Smooth muscle cell (in vitro differentiated cells): Measurements from ENCODE around the gene PLAC9. TPM values are rescaled to one million over a fixed set of nuclear protein-coding genes. Genes with fewer than 3 reads are reported as not detected.

Experiments
- DNase-seq: peaks from one replicate; lab custom pipeline; 2025; ENCODE audit not compliant: unreplicated experiment; lab: John Stamatoyannopoulos, UW
- H2AFZ ChIP-seq: fragments of 200-600 bp; sonication (generic); 2 replicates; pipeline ENCODE4 v1.6.0; 2016; ENCODE audit warnings: antibody characterized with exemption, low read depth, mild to moderate bottlenecking
- H3F3A ChIP-seq: fragments of 200-600 bp; sonication (generic); 2 replicates; pipeline ENCODE4 v1.6.0; 2017; ENCODE audit warnings: antibody characterized with exemption, low read depth
- H3K27ac ChIP-seq: fragments of 200-600 bp; sonication (generic); 2 replicates; pipeline ENCODE4 v1.5.1; 2016; ENCODE audit warnings: low read depth, mild to moderate bottlenecking
- H3K27me3 ChIP-seq: fragments of 200-600 bp; sonication (generic); 2 replicates; pipeline ENCODE4 v1.6.1; 2016; ENCODE audit warnings: low read depth, mild to moderate bottlenecking
- H3K36me3 ChIP-seq: fragments of 200-600 bp; sonication (generic); 2 replicates; pipeline ENCODE4 v1.5.1; 2016; ENCODE audit warnings: low read depth
- H3K4me1 ChIP-seq: fragments of 200-600 bp; sonication (generic); 2 replicates; pipeline ENCODE4 v1.5.1; 2016; ENCODE audit warnings: low read depth
- H3K4me2 ChIP-seq: fragments of 200-600 bp; sonication (generic); 2 replicates; pipeline ENCODE4 v1.6.0; 2016; ENCODE audit warnings: mild to moderate bottlenecking
- H3K4me3 ChIP-seq: fragments of 200-600 bp; sonication (generic); 2 replicates; pipeline ENCODE4 v1.5.1; 2016; ENCODE audit warnings: mild to moderate bottlenecking
- H3K79me2 ChIP-seq: fragments of 200-600 bp; sonication (generic); 2 replicates; pipeline ENCODE4 v1.6.0; 2016; ENCODE audit warnings: low read depth, mild to moderate bottlenecking
- H3K9ac ChIP-seq: fragments of 200-600 bp; sonication (generic); 2 replicates; pipeline ENCODE4 v1.6.0; 2016; ENCODE audit warnings: low read depth
- H3K9me3 ChIP-seq: fragments of 200-600 bp; sonication (generic); replicated peaks from 2 replicates; pipeline ENCODE4 v1.5.1; 2016; ENCODE audit warnings: low read depth
- H4K20me1 ChIP-seq: fragments of 200-600 bp; sonication (generic); 2 replicates; pipeline ENCODE4 v1.6.0; 2016; ENCODE audit warnings: low read depth
- WGBS: methylation state at CpG from one replicate; pipeline ENCODE4 v1.1.7; 2016; ENCODE audit warnings: low lambda C conversion rate; 5-methylcytosine and 5-hydroxymethylcytosine counted together
- polyA plus RNA-seq: library from polyadenylated mRNA; unstranded; fragments of >200 nt; fragmentation: Nextera tagmentation; extraction: Ambion mirVana; gene quantifications from 2 replicates; pipeline ENCODE4 v1.2.1, GENCODE V29; 2016
- total RNA-seq: library from RNA; depleted of rRNA; stranded (reverse); fragments of >200 nt; gene quantifications from 2 replicates; pipeline ENCODE4 v1.2.3, GENCODE V29; 2014
- TF ChIP-seq, protein P1 (sequence below): fragments of 200-600 bp; sonication (generic); IDR thresholded peaks from 2 replicates; pipeline ENCODE4 v1.5.1; 2017; ENCODE audit warnings: borderline replicate concordance, mild to moderate bottlenecking, antibody characterized with exemption; ENCODE audit not compliant: insufficient read depth, poor library complexity, severe bottlenecking

Gene PLAC9
- total and polyA plus RNA-seq, 2 experiments from 2014 or later, result 1.5 to 23.7 TPM

DNA sequence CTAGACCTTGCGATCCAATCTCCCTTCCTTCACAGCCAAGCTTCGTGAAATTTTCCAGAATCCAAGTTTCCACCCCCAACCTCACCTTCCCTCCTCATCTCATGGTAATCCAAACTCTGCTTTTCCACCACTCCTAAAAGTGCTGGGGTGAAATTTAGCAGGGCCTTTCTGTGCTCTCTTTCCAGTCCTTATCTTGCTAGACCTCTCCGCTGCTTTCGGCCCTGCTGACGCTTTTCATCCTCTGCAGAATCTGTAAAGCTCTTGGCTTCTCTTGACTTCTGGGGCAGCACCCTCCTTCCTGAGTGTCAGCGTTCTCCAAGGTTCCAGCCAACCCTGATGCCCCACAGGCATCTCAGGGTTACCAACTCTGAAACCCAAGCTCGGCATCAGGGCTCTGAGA lies 7.7 kb downstream of the PLAC9 start:
- Histone ChIP-seq H3K9me3 (no peaks in the 10 kb centered on the region), H3F3A (no peaks in the 10 kb centered on the region), H3K9ac (no peak overlapping the region), H3K4me2 (no peak overlapping the region), H3K27ac (no peak overlapping the region), H3K36me3 (no peaks in the 10 kb centered on the region), H3K27me3 (no peaks in the 10 kb centered on the region), H3K79me2 (no peaks in the 10 kb centered on the region), H4K20me1 (no peaks in the 10 kb centered on the region), H3K4me1 (no peaks in the 10 kb centered on the region), H2AFZ (no peak overlapping the region), H3K4me3 (no peak overlapping the region)
- no peak for DNase-seq
- TF ChIP-seq, protein P1, sequence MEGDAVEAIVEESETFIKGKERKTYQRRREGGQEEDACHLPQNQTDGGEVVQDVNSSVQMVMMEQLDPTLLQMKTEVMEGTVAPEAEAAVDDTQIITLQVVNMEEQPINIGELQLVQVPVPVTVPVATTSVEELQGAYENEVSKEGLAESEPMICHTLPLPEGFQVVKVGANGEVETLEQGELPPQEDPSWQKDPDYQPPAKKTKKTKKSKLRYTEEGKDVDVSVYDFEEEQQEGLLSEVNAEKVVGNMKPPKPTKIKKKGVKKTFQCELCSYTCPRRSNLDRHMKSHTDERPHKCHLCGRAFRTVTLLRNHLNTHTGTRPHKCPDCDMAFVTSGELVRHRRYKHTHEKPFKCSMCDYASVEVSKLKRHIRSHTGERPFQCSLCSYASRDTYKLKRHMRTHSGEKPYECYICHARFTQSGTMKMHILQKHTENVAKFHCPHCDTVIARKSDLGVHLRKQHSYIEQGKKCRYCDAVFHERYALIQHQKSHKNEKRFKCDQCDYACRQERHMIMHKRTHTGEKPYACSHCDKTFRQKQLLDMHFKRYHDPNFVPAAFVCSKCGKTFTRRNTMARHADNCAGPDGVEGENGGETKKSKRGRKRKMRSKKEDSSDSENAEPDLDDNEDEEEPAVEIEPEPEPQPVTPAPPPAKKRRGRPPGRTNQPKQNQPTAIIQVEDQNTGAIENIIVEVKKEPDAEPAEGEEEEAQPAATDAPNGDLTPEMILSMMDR, result no peak
- 90% methylated on average over 7 of the region's 7 CpGs for WGBS

DNA sequence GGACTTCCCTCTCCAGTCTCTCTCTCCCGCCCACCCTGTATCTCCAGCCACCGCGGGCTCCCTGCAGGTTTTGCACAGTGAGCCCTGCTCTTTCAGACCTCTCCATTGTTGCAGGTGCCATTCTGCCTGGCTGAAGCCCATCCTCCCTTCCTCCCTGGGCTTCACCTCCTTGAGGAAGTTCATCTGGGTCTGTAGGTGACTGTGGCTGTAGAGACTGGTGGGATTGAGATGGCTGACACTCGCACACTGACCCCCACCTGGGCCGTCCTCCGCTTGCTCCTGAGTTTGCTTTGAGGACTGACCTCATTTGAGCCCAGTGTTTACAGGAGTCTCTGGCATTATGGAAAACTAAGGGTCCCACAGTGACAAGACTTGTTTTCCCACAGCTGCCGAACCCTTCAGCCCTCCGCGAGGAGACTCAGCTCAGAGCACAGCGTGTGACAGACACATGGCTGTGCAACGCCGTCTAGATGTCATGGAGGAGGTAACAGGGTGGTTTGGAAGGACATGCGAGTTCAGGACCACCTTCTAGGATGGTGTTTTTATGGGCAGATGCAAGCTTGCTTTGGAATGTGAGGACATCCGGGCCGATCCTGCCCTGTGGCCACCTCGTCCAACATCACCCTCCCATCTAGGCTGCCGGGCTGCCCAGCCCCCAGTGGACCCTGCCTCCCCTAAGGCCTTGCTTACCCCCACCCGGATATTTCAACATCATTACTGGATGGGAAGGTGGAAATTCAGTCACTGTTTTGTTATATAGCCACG lies 9.3 kb downstream of the PLAC9 start:
- Histone ChIP-seq H3K4me3 (no peak overlapping the region), H4K20me1 (no peaks in the 10 kb centered on the region), H3F3A (no peaks in the 10 kb centered on the region), H3K4me1 (no peaks in the 10 kb centered on the region), H3K36me3 (no peaks in the 10 kb centered on the region), H3K4me2 (no peak overlapping the region), H3K79me2 (no peaks in the 10 kb centered on the region), H3K9ac (no peak overlapping the region), H3K27ac (no peak overlapping the region), H3K27me3 (no peaks in the 10 kb centered on the region), H2AFZ (no peak overlapping the region), H3K9me3 (no peaks in the 10 kb centered on the region)
- DNase-seq, result no peak
- TF ChIP-seq, protein P1, result no peak
- WGBS, result 89% methylated on average over 19 of the region's 19 CpGs

DNA sequence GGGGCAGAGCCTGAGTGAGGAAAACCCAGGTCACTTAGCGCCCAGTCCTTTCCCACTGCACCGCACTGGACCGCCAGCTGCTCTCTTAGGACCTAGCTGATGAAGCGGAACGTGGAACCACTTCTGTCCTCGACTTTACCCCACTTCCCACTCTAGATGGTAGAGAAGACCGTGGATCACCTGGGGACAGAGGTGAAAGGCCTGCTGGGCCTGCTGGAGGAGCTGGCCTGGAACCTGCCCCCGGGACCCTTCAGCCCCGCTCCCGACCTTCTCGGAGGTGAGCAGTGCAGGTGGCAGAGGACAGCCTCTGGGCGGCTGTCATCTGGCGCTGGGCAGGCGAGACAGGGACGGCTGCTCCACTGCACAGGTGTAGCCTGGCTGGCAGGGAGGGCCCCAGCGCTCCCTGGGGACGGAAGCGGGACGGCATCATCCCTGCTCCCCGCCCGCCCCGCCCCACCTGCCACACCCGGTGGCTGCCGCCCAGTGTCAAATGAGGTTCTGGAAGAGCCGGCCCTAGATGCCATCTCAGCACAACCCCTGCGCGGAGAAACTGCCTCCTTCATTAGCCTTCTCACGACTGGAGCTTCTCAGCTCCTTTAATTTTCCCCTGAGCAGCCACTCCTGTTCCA lies 11.7 kb downstream of the PLAC9 start:
- TF ChIP-seq, protein P1, result no peak
- Histone ChIP-seq H2AFZ (no peak overlapping the region), H3K36me3 (no peaks in the 10 kb centered on the region), H3K4me1 (no peaks in the 10 kb centered on the region), H3K4me3 (no peak overlapping the region), H3K27me3 (no peaks in the 10 kb centered on the region), H3K79me2 (no peaks in the 10 kb centered on the region), H3F3A (no peaks in the 10 kb centered on the region), H3K27ac (no peak overlapping the region), H3K9ac (no peak overlapping the region), H4K20me1 (no peaks in the 10 kb centered on the region), H3K4me2 (no peak overlapping the region), H3K9me3 (no peaks in the 10 kb centered on the region)
- 70% methylated on average over 28 of the region's 28 CpGs for WGBS
- no peak for DNase-seq
